A549 (cell line): ENCODE measurements around the gene CSTPP1.

Source experiments
- BHLHE40 ChIP-seq: IDR thresholded peaks from 2 replicates; pipeline ENCODE4 v1.6.1; 2012; ENCODE audit warnings: low read depth, low read length, inconsistent platforms
- TF ChIP-seq, protein P1 (sequence below): fragments of >200 bp; sonication (Bioruptor Twin); formaldehyde crosslinking; IDR thresholded peaks from 3 replicates; pipeline ENCODE4 v1.5.1; 2016
- TF ChIP-seq, protein P2 (sequence below): IDR thresholded peaks from 2 replicates; pipeline ENCODE4 v1.6.1; 2012

DNA sequence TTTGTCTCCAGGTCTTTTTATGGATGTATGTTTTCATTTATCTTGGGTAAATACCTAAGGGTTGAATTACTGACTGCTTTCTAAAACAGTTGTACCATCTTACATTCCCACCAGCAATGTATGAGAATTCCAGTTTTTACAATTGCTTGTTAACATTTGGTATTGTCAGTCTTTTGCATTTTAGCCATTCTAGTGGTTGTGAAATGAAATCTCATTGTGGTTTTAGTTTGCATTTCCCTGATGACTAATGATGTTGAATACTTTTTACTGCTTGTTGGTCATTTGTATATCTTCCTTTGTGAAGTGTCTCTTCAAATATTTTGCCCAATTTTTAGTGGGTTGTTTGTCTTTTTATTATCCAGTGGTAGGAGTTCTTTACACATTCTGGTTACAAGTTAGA lies 147.4 kb downstream of the CSTPP1 start:
- TF ChIP-seq, protein P1, sequence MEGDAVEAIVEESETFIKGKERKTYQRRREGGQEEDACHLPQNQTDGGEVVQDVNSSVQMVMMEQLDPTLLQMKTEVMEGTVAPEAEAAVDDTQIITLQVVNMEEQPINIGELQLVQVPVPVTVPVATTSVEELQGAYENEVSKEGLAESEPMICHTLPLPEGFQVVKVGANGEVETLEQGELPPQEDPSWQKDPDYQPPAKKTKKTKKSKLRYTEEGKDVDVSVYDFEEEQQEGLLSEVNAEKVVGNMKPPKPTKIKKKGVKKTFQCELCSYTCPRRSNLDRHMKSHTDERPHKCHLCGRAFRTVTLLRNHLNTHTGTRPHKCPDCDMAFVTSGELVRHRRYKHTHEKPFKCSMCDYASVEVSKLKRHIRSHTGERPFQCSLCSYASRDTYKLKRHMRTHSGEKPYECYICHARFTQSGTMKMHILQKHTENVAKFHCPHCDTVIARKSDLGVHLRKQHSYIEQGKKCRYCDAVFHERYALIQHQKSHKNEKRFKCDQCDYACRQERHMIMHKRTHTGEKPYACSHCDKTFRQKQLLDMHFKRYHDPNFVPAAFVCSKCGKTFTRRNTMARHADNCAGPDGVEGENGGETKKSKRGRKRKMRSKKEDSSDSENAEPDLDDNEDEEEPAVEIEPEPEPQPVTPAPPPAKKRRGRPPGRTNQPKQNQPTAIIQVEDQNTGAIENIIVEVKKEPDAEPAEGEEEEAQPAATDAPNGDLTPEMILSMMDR = no peak
- no peak for TF ChIP-seq BHLHE40
- TF ChIP-seq, protein P2, sequence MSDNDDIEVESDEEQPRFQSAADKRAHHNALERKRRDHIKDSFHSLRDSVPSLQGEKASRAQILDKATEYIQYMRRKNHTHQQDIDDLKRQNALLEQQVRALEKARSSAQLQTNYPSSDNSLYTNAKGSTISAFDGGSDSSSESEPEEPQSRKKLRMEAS = no peak
